ENCODE results near the gene MYO6.
"Not testable (repeated sequence)": the region's sequence is repeated elsewhere in the genome, so short reads cannot be mapped to it uniquely, and the experiment has no call there.

DNA sequence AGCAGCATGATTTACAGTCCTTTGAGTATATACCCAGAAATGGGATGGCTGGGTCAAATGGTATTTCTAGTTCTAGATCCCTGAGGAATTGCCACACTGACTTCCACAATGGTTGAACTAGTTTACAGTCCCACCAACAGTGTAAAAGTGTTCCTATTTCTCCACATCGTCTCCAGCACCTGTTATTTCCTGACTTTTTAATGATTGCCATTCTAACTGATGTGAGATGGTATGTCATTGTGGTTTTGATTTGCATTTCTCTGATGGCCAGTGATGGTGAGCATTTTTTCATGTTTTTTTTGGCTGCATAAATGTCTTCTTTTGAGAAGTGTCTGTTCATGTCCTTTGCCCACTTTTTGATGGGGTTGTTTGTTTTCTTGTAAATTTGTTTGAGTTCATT lies 151.2 kb downstream of the MYO6 start:
- not testable (repeated sequence) for TF ChIP-seq POLR2A (IDR thresholded peaks at IDR 0.05); POLR2AphosphoS5 (IDR thresholded peaks at IDR 0.05; ENCODE audit: insufficient read depth in 1 of 2, low read depth in 1 of 2)
- TF ChIP-seq, protein P1, sequence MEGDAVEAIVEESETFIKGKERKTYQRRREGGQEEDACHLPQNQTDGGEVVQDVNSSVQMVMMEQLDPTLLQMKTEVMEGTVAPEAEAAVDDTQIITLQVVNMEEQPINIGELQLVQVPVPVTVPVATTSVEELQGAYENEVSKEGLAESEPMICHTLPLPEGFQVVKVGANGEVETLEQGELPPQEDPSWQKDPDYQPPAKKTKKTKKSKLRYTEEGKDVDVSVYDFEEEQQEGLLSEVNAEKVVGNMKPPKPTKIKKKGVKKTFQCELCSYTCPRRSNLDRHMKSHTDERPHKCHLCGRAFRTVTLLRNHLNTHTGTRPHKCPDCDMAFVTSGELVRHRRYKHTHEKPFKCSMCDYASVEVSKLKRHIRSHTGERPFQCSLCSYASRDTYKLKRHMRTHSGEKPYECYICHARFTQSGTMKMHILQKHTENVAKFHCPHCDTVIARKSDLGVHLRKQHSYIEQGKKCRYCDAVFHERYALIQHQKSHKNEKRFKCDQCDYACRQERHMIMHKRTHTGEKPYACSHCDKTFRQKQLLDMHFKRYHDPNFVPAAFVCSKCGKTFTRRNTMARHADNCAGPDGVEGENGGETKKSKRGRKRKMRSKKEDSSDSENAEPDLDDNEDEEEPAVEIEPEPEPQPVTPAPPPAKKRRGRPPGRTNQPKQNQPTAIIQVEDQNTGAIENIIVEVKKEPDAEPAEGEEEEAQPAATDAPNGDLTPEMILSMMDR (IDR thresholded peaks at IDR 0.05), result not testable (repeated sequence)
